ENCODE results near the gene TMPRSS9.

TMPRSS9 gene

DNA sequence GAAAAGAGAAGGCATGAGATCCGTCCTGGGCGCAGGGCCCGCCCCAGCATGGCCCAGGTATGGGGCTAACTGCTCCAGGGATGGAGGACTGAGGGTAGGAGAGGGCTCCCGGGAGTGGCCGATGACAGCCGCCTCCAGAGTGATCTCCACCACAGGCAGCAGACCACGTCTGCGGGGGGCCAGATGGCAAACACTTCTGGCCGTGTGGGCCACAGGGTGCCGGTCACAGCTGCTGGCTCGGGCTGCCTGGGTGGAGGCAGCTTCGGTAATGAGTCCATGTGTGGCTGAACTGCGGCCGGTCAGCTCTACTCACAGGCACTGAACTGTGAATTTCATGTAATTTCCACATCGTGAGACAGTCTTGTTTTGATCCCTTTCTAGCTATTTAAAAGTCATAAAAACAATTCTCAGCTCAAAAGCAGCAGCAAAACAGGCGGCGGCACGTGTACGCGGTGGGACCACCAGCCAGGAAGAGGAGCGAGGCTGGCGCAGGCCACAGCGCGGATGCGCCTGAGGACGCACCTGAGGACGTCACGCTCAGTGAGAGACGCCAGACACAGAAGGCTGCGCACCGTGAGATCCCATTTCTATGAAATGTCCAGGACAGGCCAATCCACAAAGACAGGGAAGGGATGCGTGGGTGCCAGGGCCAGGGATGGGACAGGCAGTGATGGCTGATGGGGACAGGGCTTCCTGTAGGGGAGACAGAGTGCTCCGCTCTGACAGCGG lies 35.7 kb upstream of the TMPRSS9 start:
- DNase-seq (ENCODE audit: low spot score) = no peak
- Mint-ChIP-seq H3K36me3 (ENCODE audit: low read depth) (peaks cover 27% of the 10 kb centered on the region), H3K4me1 (ENCODE audit: low read depth) (peaks cover 24% of the 10 kb centered on the region), H3K4me3 (no peak overlapping the region), H3K27ac (peak overlapping the region; percentile 8), H3K9me3 (no peaks in the 10 kb centered on the region), H3K27me3 (ENCODE audit: low read depth) (no peaks in the 10 kb centered on the region)

DNA sequence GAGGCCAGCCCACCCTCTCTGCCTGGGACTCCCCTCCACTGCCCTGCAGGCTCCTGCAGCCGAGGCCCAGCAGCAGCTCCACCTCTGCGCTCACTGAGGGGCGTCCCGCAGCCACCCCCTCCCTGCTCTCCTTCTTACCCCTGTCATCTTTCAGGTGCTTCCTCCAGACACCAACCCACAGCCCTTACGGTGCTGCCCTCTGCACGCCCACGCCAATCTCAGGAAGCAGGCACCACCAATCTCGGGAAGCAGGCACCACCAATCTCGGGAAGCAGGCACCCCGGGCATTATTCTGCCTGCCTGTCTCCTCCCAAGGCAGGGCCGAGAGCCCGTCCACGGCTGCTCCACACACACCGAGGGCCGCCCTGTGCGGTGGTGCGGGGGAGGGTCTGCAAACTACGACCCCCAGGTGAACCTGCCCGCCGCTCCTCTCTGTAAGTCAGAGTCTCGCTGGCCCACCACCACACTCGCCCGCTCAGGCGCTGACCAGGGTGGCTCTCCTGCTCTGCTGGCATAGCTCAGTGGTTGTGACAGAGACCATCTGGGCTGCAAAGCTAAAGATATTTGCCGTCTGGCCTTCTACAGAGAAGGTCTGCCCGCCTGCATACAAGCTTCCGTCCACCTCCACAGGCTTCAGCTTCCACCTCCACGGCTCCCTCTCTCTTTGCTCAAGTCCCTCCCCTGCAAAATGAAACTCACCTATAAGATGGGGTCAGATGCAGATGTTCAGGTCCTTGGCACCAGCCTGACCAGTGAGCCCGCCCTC lies 34.6 kb upstream of the TMPRSS9 start:
- no peaks in the 10 kb centered on the region for H3K9me3 Mint-ChIP-seq
- H3K36me3 Mint-ChIP-seq (ENCODE audit: low read depth) = peaks cover 30% of the 10 kb centered on the region
- H3K4me1 Mint-ChIP-seq (ENCODE audit: low read depth) = peaks cover 31% of the 10 kb centered on the region
- peak overlapping the region; percentile 25 for H3K4me3 Mint-ChIP-seq
- H3K27ac Mint-ChIP-seq = peak overlapping the region; percentile 73
- no peak for DNase-seq (ENCODE audit: low spot score)
- H3K27me3 Mint-ChIP-seq (ENCODE audit: low read depth) = no peaks in the 10 kb centered on the region

DNA sequence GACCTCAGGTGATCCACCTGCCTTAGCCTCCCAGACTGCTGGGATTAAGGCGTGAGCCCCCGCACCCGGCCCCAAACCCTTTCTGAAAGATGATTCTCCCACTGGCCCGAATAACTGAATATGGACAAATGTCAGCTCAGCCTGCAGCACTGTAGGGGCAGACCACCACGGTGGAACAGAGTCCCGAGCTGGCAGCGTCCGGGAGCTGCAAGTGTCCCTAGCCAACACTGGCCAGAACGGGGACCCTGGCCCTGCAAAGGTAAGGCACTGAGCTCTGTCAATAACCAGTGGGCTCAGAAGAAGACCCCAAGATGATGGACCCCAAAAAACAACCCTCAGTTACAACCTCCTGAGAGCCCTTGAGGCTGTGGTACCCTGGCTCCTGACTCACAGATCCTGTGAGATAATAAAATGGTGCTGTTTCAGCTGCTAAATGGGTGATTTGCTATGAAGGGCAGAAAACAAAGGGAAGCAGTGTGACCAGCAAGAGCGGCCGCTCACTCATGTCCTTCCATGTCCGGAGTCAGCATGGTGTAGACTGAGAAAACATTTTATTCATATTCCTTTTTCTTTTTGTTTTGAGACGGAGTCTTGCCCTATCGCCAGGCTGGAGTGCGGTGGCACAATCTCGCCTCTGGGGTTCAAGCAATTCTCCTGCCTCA lies 33.2 kb upstream of the TMPRSS9 start:
- Mint-ChIP-seq H3K36me3 (ENCODE audit: low read depth) (peaks cover 30% of the 10 kb centered on the region), H3K4me1 (ENCODE audit: low read depth) (peaks cover 31% of the 10 kb centered on the region)
- no peak for DNase-seq (ENCODE audit: low spot score)

DNA sequence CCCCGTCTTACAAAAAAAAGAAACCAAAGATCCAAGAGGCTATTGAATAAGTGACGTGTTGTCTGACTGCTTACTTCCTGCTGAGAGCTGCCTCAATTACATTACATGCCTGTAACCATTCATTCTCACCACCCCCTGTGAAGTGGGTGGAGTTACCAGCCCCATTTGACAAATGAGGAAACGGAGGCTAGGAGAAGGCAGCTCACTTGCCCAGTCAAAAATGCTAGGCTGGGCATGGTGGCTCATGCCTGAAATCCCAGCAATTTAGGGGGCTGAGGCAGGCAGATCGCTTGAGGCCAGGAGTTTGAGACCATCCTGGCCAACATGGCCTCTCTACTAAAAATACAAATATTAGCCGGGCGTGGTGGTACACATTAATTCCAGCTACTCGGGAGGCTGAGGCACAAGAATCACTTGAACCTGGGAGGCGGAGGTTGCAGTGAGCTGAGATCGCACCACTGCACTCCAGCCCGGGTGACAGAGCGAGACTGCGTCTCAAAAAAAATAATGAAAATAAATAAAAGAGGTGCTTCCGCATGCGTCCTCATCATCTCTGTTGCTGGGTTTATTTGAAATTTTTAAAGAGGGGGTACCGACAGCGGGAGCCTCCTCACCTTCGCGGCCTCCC lies 32.2 kb upstream of the TMPRSS9 start:
- H3K36me3 Mint-ChIP-seq (ENCODE audit: low read depth) = peaks cover 30% of the 10 kb centered on the region
- H3K9me3 Mint-ChIP-seq = no peaks in the 10 kb centered on the region
- peaks cover 35% of the 10 kb centered on the region for H3K4me1 Mint-ChIP-seq (ENCODE audit: low read depth)
- peak overlapping the region; percentile 99 for H3K27ac Mint-ChIP-seq
- peak; percentile 69 for DNase-seq (ENCODE audit: low spot score)
- H3K27me3 Mint-ChIP-seq (ENCODE audit: low read depth) = no peaks in the 10 kb centered on the region
- H3K4me3 Mint-ChIP-seq = peak overlapping the region; percentile 99

More for the DNA sequence above, 33.2 kb upstream of the TMPRSS9 start:
- Mint-ChIP-seq H3K4me3 (peak overlapping the region; percentile 99), H3K27me3 (ENCODE audit: low read depth) (no peaks in the 10 kb centered on the region), H3K27ac (peak overlapping the region; percentile 99), H3K9me3 (no peaks in the 10 kb centered on the region)

DNA sequence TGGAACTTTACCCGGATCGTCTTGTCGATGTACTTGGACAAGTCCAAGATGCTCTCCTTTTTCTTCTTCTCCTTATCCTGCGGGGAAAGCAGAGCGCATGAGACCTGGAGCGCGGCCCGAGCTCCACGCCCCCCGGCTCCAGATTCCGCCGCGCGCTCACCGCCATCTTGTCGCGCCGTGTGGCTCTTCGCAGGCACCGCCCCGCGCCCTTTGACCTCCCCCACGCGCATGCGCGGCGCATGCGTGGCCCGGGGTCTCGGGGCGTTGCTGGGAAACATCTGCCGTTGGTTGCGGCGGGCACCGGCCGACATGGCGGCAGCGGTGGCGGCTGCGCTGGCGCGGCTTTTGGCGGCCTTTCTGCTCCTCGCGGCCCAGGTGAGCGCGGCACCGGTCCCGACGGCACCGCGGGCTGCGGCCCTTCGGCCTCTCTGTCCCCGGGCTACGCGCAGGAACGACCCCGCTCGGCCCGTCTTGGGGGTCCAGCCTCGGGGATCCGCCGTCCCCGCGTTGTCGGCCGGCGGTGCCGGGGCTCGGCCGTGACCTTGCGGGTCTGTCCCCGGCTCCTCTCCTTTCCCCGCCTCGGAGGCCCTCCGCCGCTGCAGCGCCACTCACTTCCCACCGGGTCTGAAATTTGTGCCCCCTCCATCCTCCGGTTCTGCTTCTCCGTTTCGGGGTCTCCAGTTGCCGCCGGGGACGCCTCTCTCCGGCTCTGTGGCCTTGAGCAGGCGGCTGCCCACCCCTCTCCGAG lies 31.5 kb upstream of the TMPRSS9 start, which contains the start of the genes LSM7 and SPPL2B:
LSM7 (minus strand) TSS at position 186 of the 748 bp plus-strand sequence; CDS start at position 166, 20 bp downstream.
SPPL2B (plus strand) TSS at position 284 of the 748 bp plus-strand sequence; CDS start at position 310, 26 bp downstream.
- peak within 1 kb of the TSS; percentile 99 for H3K4me3 Mint-ChIP-seq
- peaks cover 28% of the 10 kb centered on the region for H3K36me3 Mint-ChIP-seq (ENCODE audit: low read depth)
- H3K27me3 Mint-ChIP-seq (ENCODE audit: low read depth) = no peaks in the 10 kb centered on the region
- no peaks in the 10 kb centered on the region for H3K9me3 Mint-ChIP-seq
- H3K4me1 Mint-ChIP-seq (ENCODE audit: low read depth) = peaks cover 35% of the 10 kb centered on the region
- peak; percentile 92 for DNase-seq (ENCODE audit: low spot score)
- peak within 1 kb of the TSS; percentile 99 for H3K27ac Mint-ChIP-seq

DNA sequence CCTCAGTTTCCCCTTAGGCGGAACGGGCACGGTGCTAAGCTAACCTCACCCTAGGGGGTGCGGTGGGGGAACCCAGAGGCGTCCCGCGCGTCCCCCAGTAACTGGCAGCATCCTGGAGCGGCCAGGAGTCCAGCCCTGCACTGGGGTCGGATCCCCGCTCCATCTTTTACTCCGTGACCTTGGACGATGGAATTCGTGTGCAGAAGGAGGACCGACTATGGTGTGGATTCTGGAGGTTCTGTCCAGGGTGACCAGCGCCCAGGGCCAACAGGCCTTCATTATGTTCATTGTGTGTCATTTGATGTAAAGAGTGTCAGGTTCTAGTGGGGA lies 31.0 kb upstream of the TMPRSS9 start:
- peaks cover 35% of the 10 kb centered on the region for H3K4me1 Mint-ChIP-seq (ENCODE audit: low read depth)
- no peaks in the 10 kb centered on the region for H3K27me3 Mint-ChIP-seq (ENCODE audit: low read depth)
- peak overlapping the region; percentile 83 for H3K4me3 Mint-ChIP-seq
- peak overlapping the region; percentile 88 for H3K27ac Mint-ChIP-seq
- H3K36me3 Mint-ChIP-seq (ENCODE audit: low read depth) = peaks cover 28% of the 10 kb centered on the region
- no peak for DNase-seq (ENCODE audit: low spot score)
- H3K9me3 Mint-ChIP-seq = no peaks in the 10 kb centered on the region

DNA sequence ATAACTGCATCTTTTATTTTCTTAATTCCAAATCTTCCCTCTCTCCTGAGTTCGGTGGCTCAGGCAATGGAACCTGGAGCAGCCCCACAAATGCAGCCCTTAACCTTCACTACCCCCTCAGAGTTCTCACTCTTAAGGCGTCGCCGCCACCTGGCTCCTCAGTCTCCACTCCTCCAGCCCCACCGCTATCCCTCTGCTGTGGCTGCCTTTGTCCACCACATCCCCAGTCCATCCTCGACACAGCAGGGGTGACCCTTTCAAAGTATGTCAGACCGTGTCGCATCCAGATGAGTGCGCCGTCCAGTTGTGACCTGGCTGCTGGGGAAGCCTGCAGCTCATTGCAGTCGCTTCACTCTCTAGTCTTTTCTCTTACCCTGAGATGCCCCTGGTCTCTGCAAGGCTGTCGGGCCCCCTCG lies 30.6 kb upstream of the TMPRSS9 start:
- no peaks in the 10 kb centered on the region for H3K27me3 Mint-ChIP-seq (ENCODE audit: low read depth)
- no peak for DNase-seq (ENCODE audit: low spot score)
- H3K27ac Mint-ChIP-seq = peak overlapping the region; percentile 88
- H3K9me3 Mint-ChIP-seq = no peaks in the 10 kb centered on the region
- peaks cover 34% of the 10 kb centered on the region for H3K4me1 Mint-ChIP-seq (ENCODE audit: low read depth)
- peak overlapping the region; percentile 83 for H3K4me3 Mint-ChIP-seq
- peaks cover 28% of the 10 kb centered on the region for H3K36me3 Mint-ChIP-seq (ENCODE audit: low read depth)

DNA sequence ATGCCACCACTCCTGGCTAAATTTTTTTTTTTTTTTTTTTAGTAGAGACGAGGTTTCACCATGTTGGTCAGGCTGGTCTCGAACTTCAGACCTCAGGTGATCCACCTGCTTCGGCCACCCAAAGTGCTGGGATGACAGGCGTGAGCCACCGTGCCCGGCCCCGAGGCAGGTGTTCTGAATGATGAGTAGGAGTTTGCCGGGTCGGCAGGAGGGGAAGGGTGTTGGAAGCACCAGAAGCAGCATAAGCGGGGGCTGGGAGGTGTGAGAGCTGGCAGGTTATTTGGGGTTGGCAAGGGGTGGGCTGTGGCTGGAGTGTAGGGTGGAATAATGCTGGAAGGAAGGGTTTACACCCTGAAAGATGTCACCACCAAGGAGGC lies 29.8 kb upstream of the TMPRSS9 start:
- peak overlapping the region; percentile 64 for H3K27ac Mint-ChIP-seq
- H3K4me3 Mint-ChIP-seq = peak overlapping the region; percentile 39
- DNase-seq (ENCODE audit: low spot score) = no peak
- no peaks in the 10 kb centered on the region for H3K9me3 Mint-ChIP-seq
- no peaks in the 10 kb centered on the region for H3K27me3 Mint-ChIP-seq (ENCODE audit: low read depth)
- peaks cover 32% of the 10 kb centered on the region for H3K4me1 Mint-ChIP-seq (ENCODE audit: low read depth)
- H3K36me3 Mint-ChIP-seq (ENCODE audit: low read depth) = peaks cover 26% of the 10 kb centered on the region

DNA sequence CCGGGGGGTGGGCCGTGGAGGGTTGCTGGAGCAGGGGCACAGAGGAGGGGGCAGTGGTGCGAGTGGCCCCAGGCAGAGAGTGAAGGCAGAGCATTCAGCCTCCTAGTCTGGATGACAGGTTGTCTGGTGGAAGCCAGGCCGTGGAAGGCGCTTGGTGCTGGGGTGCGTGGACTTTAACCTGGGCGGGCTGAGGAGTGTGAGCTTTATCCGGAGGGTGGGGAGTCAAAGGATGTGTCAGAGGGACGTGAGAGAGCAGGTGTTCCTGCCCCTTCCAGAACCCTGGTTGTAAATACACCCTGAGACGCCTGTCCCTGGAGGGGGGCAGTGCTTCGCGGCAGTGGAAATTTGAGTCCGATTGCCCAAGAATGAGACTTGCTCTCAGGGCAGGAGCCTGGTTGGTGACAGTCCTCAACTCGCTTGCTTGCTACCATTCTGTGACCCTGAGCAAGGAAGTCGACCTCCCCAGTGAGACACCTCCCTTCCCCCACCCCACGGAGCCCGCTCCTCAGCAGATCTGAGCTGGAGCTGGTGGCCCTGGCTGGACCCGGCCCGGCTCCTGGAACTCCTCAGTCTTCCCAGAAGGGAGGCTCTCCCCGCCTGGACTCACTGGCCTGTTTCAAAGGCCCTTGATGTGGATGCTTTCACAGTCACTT lies 29.3 kb upstream of the TMPRSS9 start:
- Mint-ChIP-seq H3K27me3 (ENCODE audit: low read depth) (no peaks in the 10 kb centered on the region), H3K4me1 (ENCODE audit: low read depth) (peaks cover 30% of the 10 kb centered on the region), H3K36me3 (ENCODE audit: low read depth) (peaks cover 26% of the 10 kb centered on the region), H3K27ac (peak overlapping the region; percentile 64), H3K4me3 (peak overlapping the region; percentile 39), H3K9me3 (peaks cover 2% of the 10 kb centered on the region)
- no peak for DNase-seq (ENCODE audit: low spot score)

DNA sequence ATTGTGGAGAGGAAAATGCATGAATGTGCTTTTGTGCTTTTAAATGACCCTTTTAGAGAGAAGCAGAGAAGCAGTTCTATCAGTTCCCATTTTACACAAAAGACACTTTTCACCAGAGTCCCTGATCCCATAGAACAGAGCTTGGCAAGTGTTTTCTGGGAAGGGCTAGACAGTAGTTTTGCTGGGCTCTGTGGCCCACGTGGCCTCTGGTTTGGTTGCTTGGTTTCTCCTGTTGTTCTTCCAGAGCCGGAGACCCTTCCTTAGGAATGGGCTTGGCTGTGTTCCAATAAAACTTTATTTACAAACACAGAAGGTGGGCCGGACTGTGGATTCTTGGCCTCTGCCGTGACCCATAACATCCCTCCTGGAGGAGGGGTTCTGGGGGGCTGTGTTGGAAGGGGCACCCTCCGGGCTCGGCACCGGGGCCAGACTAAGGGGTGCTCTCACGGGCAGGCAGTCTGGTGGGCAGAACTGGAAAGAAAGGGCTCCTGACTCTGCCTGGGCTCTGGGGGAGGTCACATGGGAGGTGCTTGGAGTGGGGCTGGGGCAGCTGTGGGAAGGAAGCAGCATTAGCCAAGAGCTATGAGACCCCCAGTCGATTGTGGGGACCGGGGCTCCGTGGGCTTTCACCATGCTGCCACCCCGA lies 28.3 kb upstream of the TMPRSS9 start:
- Mint-ChIP-seq H3K9me3 (peaks cover 9% of the 10 kb centered on the region), H3K27me3 (ENCODE audit: low read depth) (no peaks in the 10 kb centered on the region)
- no peak for DNase-seq (ENCODE audit: low spot score)

DNA sequence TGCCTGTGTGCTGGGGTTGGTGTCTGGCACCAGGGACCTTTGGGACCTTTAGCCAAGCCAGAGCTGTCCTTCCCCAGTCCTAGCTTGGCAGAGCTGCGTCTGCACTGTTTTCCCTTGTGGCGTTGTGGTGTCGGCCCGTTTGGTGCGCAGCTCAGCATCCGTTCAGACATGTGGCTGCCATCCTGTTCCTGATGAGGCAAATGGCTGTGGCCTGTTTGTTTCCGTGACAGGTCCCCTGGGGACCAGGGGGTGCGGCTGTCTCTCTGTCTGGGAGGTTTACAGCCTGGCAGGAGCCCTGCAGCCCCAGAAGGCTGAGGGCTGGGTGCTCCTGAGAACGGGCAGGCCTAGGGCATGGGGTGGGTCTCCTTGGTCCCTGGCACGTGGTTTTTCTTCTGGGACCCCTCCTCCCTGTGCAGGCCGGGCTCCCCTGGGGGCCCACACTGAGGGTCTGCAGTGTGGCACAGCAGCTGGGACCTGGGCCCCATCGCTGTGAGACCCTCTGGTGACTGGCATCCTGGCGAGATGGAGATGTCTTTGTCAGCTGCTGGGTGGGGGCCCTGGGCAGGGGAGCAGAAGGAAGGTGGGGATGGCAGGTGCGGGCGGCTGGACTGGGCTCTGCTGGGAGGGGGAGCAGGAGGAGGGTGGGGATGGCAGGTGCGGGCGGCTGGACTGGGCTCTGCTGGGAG lies 27.6 kb upstream of the TMPRSS9 start:
- no peak for DNase-seq (ENCODE audit: low spot score)
- peak overlapping the region; percentile 79 for H3K27ac Mint-ChIP-seq
- H3K36me3 Mint-ChIP-seq (ENCODE audit: low read depth) = peaks cover 22% of the 10 kb centered on the region
- H3K4me1 Mint-ChIP-seq (ENCODE audit: low read depth) = peaks cover 23% of the 10 kb centered on the region
- H3K27me3 Mint-ChIP-seq (ENCODE audit: low read depth) = no peaks in the 10 kb centered on the region
- peak overlapping the region; percentile 27 for H3K4me3 Mint-ChIP-seq
- H3K9me3 Mint-ChIP-seq = peaks cover 9% of the 10 kb centered on the region

More for the DNA sequence above, 28.3 kb upstream of the TMPRSS9 start:
- Mint-ChIP-seq H3K4me1 (ENCODE audit: low read depth) (peaks cover 27% of the 10 kb centered on the region), H3K4me3 (peak overlapping the region; percentile 36), H3K27ac (peak overlapping the region; percentile 79), H3K36me3 (ENCODE audit: low read depth) (peaks cover 26% of the 10 kb centered on the region)

All from T-helper 2 cell treated with Interferon-gamma antibody and Interleukin-4, amounts not matched to agents 5 μg/mL and 100 μg/mL, for 36 hours (primary cell).